Vagina (tissue), 2 donors: ENCODE measurements around the gene MEF2B. TPM values are rescaled to one million over a fixed set of nuclear protein-coding genes. Genes with fewer than 3 reads are reported as not detected.

ENCODE experiments used
- DNase-seq, 2 donors: peaks; one replicate each; pipeline ENCODE4 v3.0.0-alpha.2; 2017; ENCODE audit errors: extremely low spot score in 2 of 2
- H3K27ac ChIP-seq: fragments of 200-600 bp; sonication (generic); one replicate; pipeline ENCODE4 v1.5.1; 2019
- H3K27me3 ChIP-seq: fragments of 200-600 bp; sonication (generic); one replicate; pipeline ENCODE4 v1.5.1; 2019
- H3K36me3 ChIP-seq, 2 donors: fragments of 200-600 bp; sonication (generic); one replicate each; pipeline ENCODE4 v1.5.1; 2017 to 2019
- H3K4me1 ChIP-seq: fragments of 200-600 bp; sonication (generic); one replicate; pipeline ENCODE4 v1.5.1; 2019
- H3K4me3 ChIP-seq, 2 donors: fragments of 200-600 bp; sonication (generic); 1 replicate in 1 of 2; 2 replicates in 1 of 2; pipeline ENCODE4 v1.5.1; 2016 to 2019
- H3K9me3 ChIP-seq: fragments of 200-600 bp; sonication (generic); one replicate; pipeline ENCODE4 v1.5.1; 2019
- CTCF ChIP-seq, 3 experiments: fragments of 450-650 bp in 2 of 3; fragments of 200-600 bp in 1 of 3; sonication (generic) in 1 of 3; IDR thresholded peaks; one replicate each; pipeline ENCODE4 v1.5.1; 2017 to 2019; ENCODE audit warnings: antibody characterized with exemption in 3 of 3, mild to moderate bottlenecking in 2 of 3, moderate library complexity in 2 of 3
- POLR2A ChIP-seq, 2 donors: fragments of 450-650 bp; IDR thresholded peaks; one replicate each; pipeline ENCODE4 v1.6.1; 2017; ENCODE audit warnings: antibody characterized with exemption in 2 of 2, mild to moderate bottlenecking in 2 of 2, moderate library complexity in 2 of 2
- POLR2AphosphoS5 ChIP-seq, 2 donors: sonication (generic); formaldehyde crosslinking; IDR thresholded peaks; one replicate each; pipeline ENCODE4 v1.9.0; 2017; ENCODE audit warnings: antibody characterized with exemption in 2 of 2, mild to moderate bottlenecking in 2 of 2, low read depth in 1 of 2; ENCODE audit not compliant: insufficient read depth in 1 of 2
- intact Hi-C: fragments of 100-400 bp; cut with DNase I; formaldehyde crosslinking; loops from one replicate; pipeline ENCODE4 v1.15.1; 2023
- total RNA-seq: library from RNA; depleted of rRNA; stranded (reverse); fragments of >200 nt; gene quantifications from one replicate; pipeline ENCODE4 v1.2.3, GENCODE V29; 2016

Gene MEF2B
- total RNA-seq, 1 donor from 2014 or later = not detected

- no peak for DNase-seq
- Histone ChIP-seq H3K36me3 (no peaks in the 10 kb centered on the region), H3K4me1 (no peaks in the 10 kb centered on the region), H3K9me3 (no peaks in the 10 kb centered on the region), H3K27ac (no peak overlapping the region), H3K27me3 (peaks cover 7% of the 10 kb centered on the region), H3K4me3 (no peak overlapping the region)
- TF ChIP-seq POLR2A (IDR thresholded peaks at IDR 0.05) (no peak), CTCF (IDR thresholded peaks at IDR 0.05) (no peak), POLR2AphosphoS5 (IDR thresholded peaks at IDR 0.05; ENCODE audit: insufficient read depth in 1 of 2, low read depth in 1 of 2) (no peak)
- intact Hi-C loops = no loop called here
Observed at GRCh38 chr19:19209372-19209771, 39.3 kb upstream of the MEF2B start.

DNA sequence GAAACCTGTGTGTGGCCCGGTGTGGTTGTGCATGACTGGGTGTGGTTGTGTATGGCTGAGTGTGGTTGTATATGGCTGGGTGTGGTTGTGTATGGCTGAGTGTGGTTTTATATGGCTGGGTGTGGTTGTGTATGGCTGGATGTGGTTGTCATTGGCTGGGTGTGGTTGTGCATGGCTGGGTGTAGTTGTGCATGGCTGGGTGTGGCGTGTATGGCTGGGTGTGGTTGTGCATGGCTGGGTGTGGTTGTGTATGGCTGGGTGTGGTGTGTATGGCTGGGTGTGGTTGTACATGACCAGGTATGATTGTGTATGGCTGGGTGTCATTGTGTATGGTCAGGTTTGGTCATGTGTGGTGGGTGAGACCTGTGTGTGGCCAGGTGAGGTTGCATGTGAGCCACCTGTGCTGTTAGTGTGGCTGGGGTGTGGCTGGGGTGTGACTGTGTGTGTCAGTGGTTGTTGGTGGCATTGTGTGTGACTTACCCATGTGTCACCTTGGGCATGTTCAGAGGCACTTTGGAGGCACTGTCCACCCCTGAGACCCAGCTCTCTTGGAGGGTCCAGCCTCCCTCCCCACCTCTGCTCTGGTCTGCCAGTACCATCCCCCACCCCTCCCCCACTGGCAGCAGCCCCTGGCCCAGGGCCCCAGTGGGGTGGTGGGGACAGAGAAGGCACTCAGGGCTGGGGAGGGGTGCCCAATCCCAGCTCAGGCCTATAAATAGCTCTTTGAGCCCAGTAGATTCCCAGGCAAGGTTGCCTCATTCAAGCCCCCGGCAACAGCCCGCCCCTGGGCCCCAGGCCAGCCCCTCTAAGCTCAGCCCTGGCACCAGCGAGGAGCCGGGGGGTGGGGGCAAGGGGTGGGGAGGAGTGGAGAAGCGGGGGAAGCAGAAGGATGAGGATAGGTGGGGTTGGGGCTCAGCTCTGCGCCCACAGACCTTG is 37.8 kb upstream of the MEF2B start:
- TF ChIP-seq CTCF (IDR thresholded peaks at IDR 0.05) (no peak), POLR2AphosphoS5 (IDR thresholded peaks at IDR 0.05; ENCODE audit: insufficient read depth in 1 of 2, low read depth in 1 of 2) (no peak), POLR2A (IDR thresholded peaks at IDR 0.05) (no peak)
- H3K27ac ChIP-seq = no peak overlapping the region
- no peaks in the 10 kb centered on the region for H3K36me3 ChIP-seq
- H3K4me1 ChIP-seq = no peaks in the 10 kb centered on the region
- intact Hi-C loops = no loop called here
- no peaks in the 10 kb centered on the region for H3K9me3 ChIP-seq
- peaks cover 7% of the 10 kb centered on the region for H3K27me3 ChIP-seq
- DNase-seq = no peak
- H3K4me3 ChIP-seq = no peak overlapping the region

DNA sequence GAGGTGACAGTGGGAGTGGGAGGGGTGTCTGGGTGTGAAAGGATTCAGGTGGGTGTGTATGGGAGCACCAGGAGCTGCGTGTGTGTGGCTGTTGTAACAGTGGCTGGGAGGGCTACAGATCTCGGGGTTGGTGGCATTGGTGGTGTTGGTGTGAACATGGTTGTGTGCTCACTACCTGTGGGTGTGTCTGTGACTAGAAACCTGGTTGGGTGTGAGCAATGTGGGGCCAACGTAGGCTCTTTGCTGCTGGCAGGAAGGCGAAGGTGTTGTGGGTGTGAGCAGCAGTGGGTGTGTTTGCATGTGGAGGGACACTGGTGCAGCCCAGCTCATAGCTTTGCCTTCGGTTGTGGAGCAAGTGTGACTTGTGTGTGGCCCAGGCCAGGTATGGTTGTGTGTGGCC is 36.9 kb upstream of the MEF2B start:
- intact Hi-C loops = no loop called here

GRCh38 chr19:19205416-19206410 is 35.6 kb upstream of the MEF2B start:
- Histone ChIP-seq H3K27ac (no peak overlapping the region), H3K4me1 (peaks cover 11% of the 10 kb centered on the region), H3K36me3 (no peaks in the 10 kb centered on the region), H3K4me3 (no peak overlapping the region), H3K27me3 (no peaks in the 10 kb centered on the region), H3K9me3 (no peaks in the 10 kb centered on the region)
- intact Hi-C loops = no loop called here
- no peak for DNase-seq
- TF ChIP-seq POLR2A (IDR thresholded peaks at IDR 0.05) (no peak), POLR2AphosphoS5 (IDR thresholded peaks at IDR 0.05; ENCODE audit: insufficient read depth in 1 of 2, low read depth in 1 of 2) (no peak), CTCF (IDR thresholded peaks at IDR 0.05) (no peak)

More for the DNA sequence above, 36.9 kb upstream of the MEF2B start:
- DNase-seq = no peak
- Histone ChIP-seq H3K27me3 (peaks cover 7% of the 10 kb centered on the region), H3K4me1 (peaks cover 9% of the 10 kb centered on the region), H3K4me3 (no peak overlapping the region), H3K9me3 (no peaks in the 10 kb centered on the region), H3K27ac (no peak overlapping the region), H3K36me3 (no peaks in the 10 kb centered on the region)
- TF ChIP-seq POLR2AphosphoS5 (IDR thresholded peaks at IDR 0.05; ENCODE audit: insufficient read depth in 1 of 2, low read depth in 1 of 2) = no peak
- no peak for TF ChIP-seq POLR2A (IDR thresholded peaks at IDR 0.05)
- no peak for TF ChIP-seq CTCF (IDR thresholded peaks at IDR 0.05)
